ENCODE measurements around the gene FILIP1L.

GRCh38 chr3:100163787-100164186, 49.5 kb upstream of the FILIP1L start:
- no peak for TF ChIP-seq EZH2 (IDR thresholded peaks at IDR 0.05; ENCODE audit: borderline replicate concordance, insufficient read depth, low read depth, low read length, poor library complexity, severe bottlenecking)
- TF ChIP-seq CTCF (IDR thresholded peaks at IDR 0.05) = no peak

Measured in B cell (primary cell).